ENCODE results near the gene NCOR1. TPM values are rescaled to one million over a fixed set of nuclear protein-coding genes. Genes with fewer than 3 reads are reported as not detected.

NCOR1 gene
- total and polyA plus RNA-seq, 8 donors = 110 to 139 (median 117) TPM

DNA sequence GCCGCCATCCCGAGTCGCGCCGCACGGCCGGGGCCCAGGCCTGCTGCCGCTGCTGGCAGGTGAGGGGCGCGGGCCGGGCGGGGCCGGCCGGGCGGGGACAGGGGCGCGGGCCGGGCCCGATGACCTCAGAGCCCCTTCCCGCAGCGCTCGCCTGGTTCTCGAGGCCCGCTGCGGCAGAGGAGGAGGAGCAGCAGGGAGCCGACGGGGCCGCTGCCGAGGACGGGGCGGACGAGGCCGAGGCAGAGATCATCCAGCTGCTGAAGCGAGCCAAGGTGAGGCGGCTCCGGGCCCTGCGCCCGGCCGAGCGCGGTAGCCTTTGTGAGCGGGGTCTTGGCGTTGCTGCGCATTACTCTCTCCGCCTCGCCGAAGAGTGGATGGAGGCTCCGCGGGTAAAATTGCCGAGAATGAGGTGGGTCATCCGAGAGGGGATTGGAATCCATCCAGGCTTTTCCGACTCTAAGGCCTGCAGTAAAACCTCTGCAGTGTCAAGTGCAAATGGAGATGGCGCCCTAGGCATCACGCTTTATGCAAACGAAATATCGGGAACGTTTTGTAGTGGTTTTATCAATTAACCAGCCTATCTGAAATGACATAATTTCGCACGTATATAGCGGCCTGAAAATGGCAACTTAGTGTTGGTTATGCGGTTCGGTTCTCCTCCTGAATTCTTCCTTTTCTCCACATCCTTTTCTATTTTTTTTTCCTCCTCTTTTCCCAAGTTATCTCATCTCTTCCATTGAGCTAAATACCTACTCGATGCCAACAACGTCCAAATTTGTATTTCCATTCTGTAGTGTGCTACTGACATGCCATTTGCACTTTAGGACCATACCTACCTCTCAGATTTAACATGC is 215.1 kb downstream of the NCOR1 start:
- peak overlapping the region; percentile 65 to 86 for H3K4me3 ChIP-seq
- H3K27me3 ChIP-seq = no peaks in the 10 kb centered on the region
- peak overlapping the region; percentile 94 to 98 for H3K27ac ChIP-seq
- peaks cover 3 to 42% of the 10 kb centered on the region in 2 donors for H3K36me3 ChIP-seq
- intact Hi-C loops (cut with DNase I) = no loop called here
- H3K4me1 ChIP-seq = peaks cover 13 to 60% of the 10 kb centered on the region in 2 donors
- ATAC-seq (peak; percentile 50), DNase-seq (peak in 2 of 4 donors; percentile 36 to 55)
- no peaks in the 10 kb centered on the region for H3K9me3 ChIP-seq
- TF ChIP-seq, protein P1, sequence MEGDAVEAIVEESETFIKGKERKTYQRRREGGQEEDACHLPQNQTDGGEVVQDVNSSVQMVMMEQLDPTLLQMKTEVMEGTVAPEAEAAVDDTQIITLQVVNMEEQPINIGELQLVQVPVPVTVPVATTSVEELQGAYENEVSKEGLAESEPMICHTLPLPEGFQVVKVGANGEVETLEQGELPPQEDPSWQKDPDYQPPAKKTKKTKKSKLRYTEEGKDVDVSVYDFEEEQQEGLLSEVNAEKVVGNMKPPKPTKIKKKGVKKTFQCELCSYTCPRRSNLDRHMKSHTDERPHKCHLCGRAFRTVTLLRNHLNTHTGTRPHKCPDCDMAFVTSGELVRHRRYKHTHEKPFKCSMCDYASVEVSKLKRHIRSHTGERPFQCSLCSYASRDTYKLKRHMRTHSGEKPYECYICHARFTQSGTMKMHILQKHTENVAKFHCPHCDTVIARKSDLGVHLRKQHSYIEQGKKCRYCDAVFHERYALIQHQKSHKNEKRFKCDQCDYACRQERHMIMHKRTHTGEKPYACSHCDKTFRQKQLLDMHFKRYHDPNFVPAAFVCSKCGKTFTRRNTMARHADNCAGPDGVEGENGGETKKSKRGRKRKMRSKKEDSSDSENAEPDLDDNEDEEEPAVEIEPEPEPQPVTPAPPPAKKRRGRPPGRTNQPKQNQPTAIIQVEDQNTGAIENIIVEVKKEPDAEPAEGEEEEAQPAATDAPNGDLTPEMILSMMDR (IDR thresholded peaks at IDR 0.05) = no peak

DNA sequence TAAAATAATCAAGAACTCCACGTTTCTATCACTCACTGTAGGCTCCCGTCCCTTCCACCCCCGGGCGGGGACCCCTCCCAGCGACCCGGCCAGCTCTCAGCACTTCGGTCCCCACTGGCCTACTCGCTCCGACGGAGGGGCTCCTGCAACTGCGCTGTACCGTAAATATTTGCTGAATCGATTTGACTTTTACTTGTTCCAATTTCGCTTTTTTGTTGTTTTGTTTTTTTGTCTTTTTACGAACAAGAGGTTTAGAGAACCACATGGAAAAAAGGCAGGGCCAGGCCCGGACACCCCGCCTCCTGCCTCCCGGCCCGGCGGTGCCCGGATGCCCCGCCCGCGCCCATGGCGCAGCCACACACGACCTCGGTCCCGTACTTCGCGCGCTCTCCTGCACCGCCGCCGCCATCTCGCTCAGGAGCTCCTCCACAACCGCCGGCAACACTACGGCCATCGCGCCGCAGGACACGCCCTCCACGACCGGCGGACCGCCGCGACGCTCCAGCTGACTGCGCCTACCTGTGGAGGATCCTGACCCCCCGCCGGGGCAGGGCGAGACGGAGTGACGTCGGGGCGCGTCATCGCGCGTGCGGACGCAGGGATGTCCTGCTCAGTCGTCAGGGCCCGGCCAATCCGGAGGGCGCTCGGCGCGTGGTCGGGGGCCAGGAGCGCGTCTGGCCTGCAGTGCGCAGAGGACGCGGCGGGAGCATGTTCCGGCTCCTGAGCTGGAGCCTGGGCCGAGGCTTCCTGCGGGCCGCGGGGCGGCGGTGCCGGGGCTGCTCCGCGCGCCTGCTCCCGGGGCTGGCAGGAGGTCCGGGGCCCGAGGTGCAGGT is 216.0 kb downstream of the NCOR1 start, which contains the start of the genes TTC19 and ZSWIM7:
Gene TTC19, plus strand, starts transcription at position 684 of the 833 bp plus-strand sequence. Its CDS starts 25 bp downstream, at position 709.
Gene ZSWIM7, minus strand, starts transcription at position 564 of the 833 bp plus-strand sequence. Its CDS starts 110 bp downstream, at position 454.
- no peaks in the 10 kb centered on the region for H3K27me3 ChIP-seq
- H3K4me3 ChIP-seq = peak within 1 kb of the TSS; percentile 65 to 86
- intact Hi-C loops (cut with DNase I) = no loop called here
- DNase-seq (peak; percentile 95 to 100 (median 98)), ATAC-seq (peak; percentile 95)
- TF ChIP-seq, protein P1 (IDR thresholded peaks at IDR 0.05) = peak in 1 of 2 donors; percentile 31
- peaks cover 13 to 61% of the 10 kb centered on the region in 2 donors for H3K4me1 ChIP-seq
- H3K9me3 ChIP-seq = no peaks in the 10 kb centered on the region
- H3K36me3 ChIP-seq = peaks cover 0 to 38% of the 10 kb centered on the region in 2 donors
- H3K27ac ChIP-seq = peak within 1 kb of the TSS; percentile 94 to 98

DNA sequence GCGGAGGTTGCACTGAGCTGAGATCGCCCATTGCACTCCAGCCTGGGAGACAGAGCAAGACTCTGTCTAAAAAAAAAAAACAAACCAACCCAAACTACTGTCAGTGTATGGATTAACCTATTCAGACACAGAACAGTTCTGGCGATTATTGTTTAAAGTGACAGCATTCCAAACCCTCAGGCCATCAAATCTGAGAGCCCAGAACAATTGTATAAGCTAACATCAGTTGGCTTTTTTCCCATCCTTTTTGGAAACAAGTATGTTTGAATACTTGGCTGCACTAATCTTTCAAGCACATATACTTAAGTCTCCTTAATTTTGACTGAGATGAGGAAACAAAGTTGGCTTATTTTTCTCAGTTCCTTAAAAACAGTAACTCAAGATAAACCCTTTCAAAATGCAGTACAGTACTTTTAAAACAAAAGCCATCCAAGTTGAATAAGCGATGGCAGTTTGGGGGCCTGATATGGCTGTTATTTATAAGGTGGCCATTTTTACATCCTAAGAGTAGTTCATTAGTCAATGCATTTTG is 217.2 kb downstream of the NCOR1 start:
- ATAC-seq (no peak), DNase-seq (peak in 1 of 4 donors; percentile 26)
- H3K9me3 ChIP-seq = no peaks in the 10 kb centered on the region
- H3K27me3 ChIP-seq = no peaks in the 10 kb centered on the region
- peak overlapping the region in 1 of 2 donors; percentile 86 for H3K4me3 ChIP-seq
- peak overlapping the region; percentile 94 to 98 for H3K27ac ChIP-seq
- H3K4me1 ChIP-seq = peaks cover 13 to 61% of the 10 kb centered on the region in 2 donors
- TF ChIP-seq, protein P1 (IDR thresholded peaks at IDR 0.05) = no peak
- intact Hi-C loops (cut with DNase I) = no loop called here
- H3K36me3 ChIP-seq = peaks cover 0 to 31% of the 10 kb centered on the region in 2 donors

DNA sequence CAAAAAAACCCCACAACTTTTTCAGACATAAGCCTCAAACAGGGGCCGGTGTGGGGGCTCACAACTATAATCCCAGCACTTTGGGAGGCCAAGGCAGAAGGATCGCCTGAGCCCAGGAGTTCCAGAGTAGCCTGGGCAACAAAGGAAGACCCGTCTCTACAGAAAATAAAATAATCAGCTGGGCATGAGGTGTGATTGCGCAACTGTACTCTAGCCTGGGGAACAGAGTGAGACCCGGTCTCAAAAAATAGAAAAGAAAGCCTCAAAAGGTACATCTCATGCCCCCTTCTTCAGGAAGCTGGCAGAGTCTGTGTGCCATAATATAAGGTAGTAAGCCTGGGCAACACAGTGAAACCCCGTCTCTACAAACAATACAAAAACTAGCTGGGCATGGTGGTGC is 219.0 kb downstream of the NCOR1 start:
- intact Hi-C loops (cut with DNase I) = no loop called here
- no peak for DNase-seq
- H3K9me3 ChIP-seq = no peaks in the 10 kb centered on the region
- H3K4me1 ChIP-seq = peaks cover 13 to 53% of the 10 kb centered on the region in 2 donors
- no peak for ATAC-seq
- TF ChIP-seq, protein P1 (IDR thresholded peaks at IDR 0.05) = no peak
- no peaks in the 10 kb centered on the region for H3K27me3 ChIP-seq
- H3K36me3 ChIP-seq = peaks cover 0 to 31% of the 10 kb centered on the region in 2 donors
- H3K27ac ChIP-seq = no peak overlapping the region
- no peak overlapping the region for H3K4me3 ChIP-seq
